Endothelial cell of umbilical vein (primary cell): ENCODE results near the gene SKAP1.

Experiments used
- JUN ChIP-seq: IDR thresholded peaks from 2 replicates; pipeline ENCODE4 v1.6.1; 2011; ENCODE audit warnings: borderline replicate concordance, low read depth; ENCODE audit not compliant: insufficient read length, insufficient read depth
- POLR2AphosphoS5 ChIP-seq: IDR thresholded peaks from 2 replicates; pipeline ENCODE4 v1.6.1; 2012; ENCODE audit warnings: low read depth, mild to moderate bottlenecking, control low read depth, low read length, moderate library complexity; ENCODE audit not compliant: insufficient read depth
- TF ChIP-seq, protein P1 (sequence below), 2 donors: IDR thresholded peaks; 1 replicate in 1 of 2; 2 replicates in 1 of 2; pipeline ENCODE4 v1.5.1; 2011; ENCODE audit warnings: low read length in 2 of 2, mild to moderate bottlenecking in 2 of 2, moderate library complexity in 2 of 2, control low read depth in 1 of 2, inconsistent platforms in 1 of 2, low read depth in 1 of 2; ENCODE audit not compliant: insufficient read depth in 1 of 2; ENCODE audit errors: extremely low read depth in 1 of 2

- TF ChIP-seq POLR2AphosphoS5 (no peak), JUN (no peak)
- TF ChIP-seq, protein P1, sequence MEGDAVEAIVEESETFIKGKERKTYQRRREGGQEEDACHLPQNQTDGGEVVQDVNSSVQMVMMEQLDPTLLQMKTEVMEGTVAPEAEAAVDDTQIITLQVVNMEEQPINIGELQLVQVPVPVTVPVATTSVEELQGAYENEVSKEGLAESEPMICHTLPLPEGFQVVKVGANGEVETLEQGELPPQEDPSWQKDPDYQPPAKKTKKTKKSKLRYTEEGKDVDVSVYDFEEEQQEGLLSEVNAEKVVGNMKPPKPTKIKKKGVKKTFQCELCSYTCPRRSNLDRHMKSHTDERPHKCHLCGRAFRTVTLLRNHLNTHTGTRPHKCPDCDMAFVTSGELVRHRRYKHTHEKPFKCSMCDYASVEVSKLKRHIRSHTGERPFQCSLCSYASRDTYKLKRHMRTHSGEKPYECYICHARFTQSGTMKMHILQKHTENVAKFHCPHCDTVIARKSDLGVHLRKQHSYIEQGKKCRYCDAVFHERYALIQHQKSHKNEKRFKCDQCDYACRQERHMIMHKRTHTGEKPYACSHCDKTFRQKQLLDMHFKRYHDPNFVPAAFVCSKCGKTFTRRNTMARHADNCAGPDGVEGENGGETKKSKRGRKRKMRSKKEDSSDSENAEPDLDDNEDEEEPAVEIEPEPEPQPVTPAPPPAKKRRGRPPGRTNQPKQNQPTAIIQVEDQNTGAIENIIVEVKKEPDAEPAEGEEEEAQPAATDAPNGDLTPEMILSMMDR (IDR thresholded peaks at IDR 0.05; ENCODE audit: extremely low read depth in 1 of 2, insufficient read depth in 1 of 2, low read depth in 1 of 2, low read length in 2 of 2) = no peak
Measured at GRCh38 chr17:48148854-48149786, 280.9 kb downstream of the SKAP1 start.
